Panc1 (cell line): ENCODE measurements around the gene CAD. TPM values are rescaled to one million over a fixed set of nuclear protein-coding genes. Genes with fewer than 3 reads are reported as not detected.

Experiments used
- ATAC-seq: fragments of 200-7000 bp; cut with Tn5 transposase; 2 replicates; pipeline ENCODE4 v1.9.1; 2020; ENCODE audit warnings: mild to moderate bottlenecking, moderate library complexity
- BruUV-seq: library from RNA; stranded (reverse); fragments of 400-500 nt; replicated peaks from 2 replicates; lab custom pipeline; 2021; lab: Mats Ljungman, UMichigan
- CTCF ChIA-PET: fragments of 300-600 bp; sonication (Branson Sonifier 250); formaldehyde crosslinking; loops from one replicate; lab custom pipeline; 2022; ENCODE audit warnings: antibody characterized with exemption; lab: Charles Lee
- POLR2A ChIA-PET: fragments of 300-600 bp; sonication (Branson Sonifier 250); formaldehyde crosslinking; loops from one replicate; lab custom pipeline; 2022; ENCODE audit warnings: antibody characterized with exemption; lab: Charles Lee
- DNase-seq: peaks from one replicate; pipeline ENCODE4 v3.0.0-alpha.2; 2010; ENCODE audit warnings: low read depth, low spot score
- H3K27ac ChIP-seq: 2 replicates; pipeline ENCODE4 v1.5.1; 2011; ENCODE audit warnings: mild to moderate bottlenecking, low read length, inconsistent platforms
- H3K27me3 ChIP-seq: fragments of 200-500 bp; sonication (Bioruptor generic); 2 replicates; pipeline ENCODE4 v1.6.0; 2014; ENCODE audit warnings: low read length, inconsistent platforms; ENCODE audit not compliant: control insufficient read depth, insufficient read depth
- H3K36me3 ChIP-seq: fragments of 200-500 bp; sonication (Bioruptor generic); 2 replicates; pipeline ENCODE4 v1.5.1; 2014; ENCODE audit warnings: inconsistent platforms, mild to moderate bottlenecking, low read length, moderate library complexity; ENCODE audit not compliant: control insufficient read depth, insufficient read depth
- H3K4me1 ChIP-seq: 2 replicates; pipeline ENCODE4 v1.5.1; 2011; ENCODE audit warnings: inconsistent platforms, mild to moderate bottlenecking, low read length, moderate library complexity; ENCODE audit not compliant: control insufficient read depth, insufficient read depth
- H3K4me3 ChIP-seq, 2 experiments: 2 replicates each; pipeline ENCODE4 v1.5.1; 2011 to 2012; ENCODE audit warnings: low read depth in 2 of 2, low read length in 2 of 2, mild to moderate bottlenecking in 2 of 2, inconsistent platforms in 1 of 2, moderate library complexity in 1 of 2
- H3K9me3 ChIP-seq: fragments of 200-500 bp; sonication (Bioruptor generic); 2 replicates; pipeline ENCODE4 v1.5.1; 2014; ENCODE audit warnings: low read depth, mild to moderate bottlenecking, inconsistent platforms, low read length, moderate library complexity; ENCODE audit not compliant: control insufficient read depth, insufficient read depth
- CTCF ChIP-seq: fragments of 450-650 bp; IDR thresholded peaks from 2 replicates; pipeline ENCODE4 v1.5.1; 2017; ENCODE audit warnings: mild to moderate bottlenecking
- POLR2AphosphoS5 ChIP-seq: IDR thresholded peaks from 2 replicates; pipeline ENCODE4 v1.6.1; 2012; ENCODE audit warnings: mild to moderate bottlenecking, low read depth, low read length, moderate library complexity
- REST ChIP-seq, 2 experiments: IDR thresholded peaks; 2 replicates each; pipeline ENCODE4 v1.6.1; 2011 to 2012; ENCODE audit warnings: low read depth in 2 of 2, control low read depth in 1 of 2, low read length in 1 of 2, mild to moderate bottlenecking in 1 of 2, moderate library complexity in 1 of 2; ENCODE audit not compliant: insufficient read depth in 1 of 2
- SIN3A ChIP-seq: IDR thresholded peaks from 2 replicates; pipeline ENCODE4 v1.6.1; 2012; ENCODE audit warnings: low read depth, mild to moderate bottlenecking, low read length, moderate library complexity, borderline replicate concordance; ENCODE audit not compliant: insufficient read depth
- TCF7L2 ChIP-seq: IDR thresholded peaks from 2 replicates; pipeline ENCODE4 v1.6.1; 2011; ENCODE audit warnings: mild to moderate bottlenecking, low read depth, low read length, inconsistent platforms
- in situ Hi-C: cut with HindIII; loops from 2 replicates; pipeline ENCODE4 v1.10.0; 2016; ENCODE audit warnings: low sequenced_read_pairs, low pct_unique_long_range_greater_than_20kb
- intact Hi-C: fragments of 100-400 bp; cut with micrococcal nuclease; formaldehyde crosslinking; loops from one replicate; pipeline ENCODE4 v1.10.0; 2022; ENCODE audit not compliant: unreplicated experiment
- total RNA-seq: library from RNA; stranded (reverse); gene quantifications from one replicate; pipeline ENCODE4 v1.2.1, GENCODE V29; 2021; ENCODE audit not compliant: unreplicated experiment

Gene CAD
- total RNA-seq, 1 experiment from 2014 or later = 76.7 TPM

GRCh38 chr2:27221166-27221565 lies 4.0 kb downstream of the CAD start:
- no peak overlapping the region for H3K27ac ChIP-seq
- in situ Hi-C loops (no loop called here), intact Hi-C loops (no loop called here)
- BruUV-seq = no TSS peak
- H3K4me3 ChIP-seq = no peak overlapping the region
- ChIA-PET CTCF (no interaction called here), POLR2A (interaction anchor here (0.7 to 1.2 kb wide), 2 partner anchors 27 to 224 kb away, joined by 3 to 4 read pairs; no protein-coding TSS in a partner anchor)
- no peaks in the 10 kb centered on the region for H3K27me3 ChIP-seq
- TF ChIP-seq POLR2AphosphoS5 = no peak
- no peak for TF ChIP-seq SIN3A
- TF ChIP-seq CTCF = no peak
- peaks cover 33% of the 10 kb centered on the region for H3K36me3 ChIP-seq
- peaks cover 13% of the 10 kb centered on the region for H3K4me1 ChIP-seq
- DNase-seq = no peak
- no peaks in the 10 kb centered on the region for H3K9me3 ChIP-seq
- no peak for ATAC-seq

GRCh38 chr2:27222407-27222806 lies 5.2 kb downstream of the CAD start:
- Histone ChIP-seq H3K4me1 (peaks cover 10% of the 10 kb centered on the region), H3K9me3 (no peaks in the 10 kb centered on the region), H3K36me3 (peaks cover 39% of the 10 kb centered on the region), H3K27ac (no peak overlapping the region), H3K27me3 (no peaks in the 10 kb centered on the region), H3K4me3 (no peak overlapping the region)
- intact Hi-C loops (no loop called here), in situ Hi-C loops (no loop called here)
- POLR2A ChIA-PET = no interaction called here
- CTCF ChIA-PET = no interaction called here
- ATAC-seq = no peak
- TF ChIP-seq TCF7L2 = no peak
- no peak for TF ChIP-seq CTCF
- no peak for TF ChIP-seq POLR2AphosphoS5
- no peak for TF ChIP-seq SIN3A
- no peak for TF ChIP-seq REST (IDR thresholded peaks at IDR 0.05; ENCODE audit: insufficient read depth in 1 of 2, low read depth in 2 of 2, low read length in 1 of 2)
- no TSS peak for BruUV-seq
- no peak for DNase-seq
